ENCODE results near the gene CYP19A1.

GRCh38 chr15:51386960-51387698 is 48.7 kb upstream of the CYP19A1 start:
- TF ChIP-seq POLR2AphosphoS5 (IDR thresholded peaks at IDR 0.05) (no peak), CTCF (IDR thresholded peaks at IDR 0.05) (no peak), POLR2A (IDR thresholded peaks at IDR 0.05) (no peak)
